ENCODE results near the gene RBM19.

GRCh38 chr12:113837528-113838296 lies 128.4 kb downstream of the RBM19 start:
- TF ChIP-seq CTCF (IDR thresholded peaks at IDR 0.05; ENCODE audit: low read depth, low read length, missing input control) (no peak), SP1 (IDR thresholded peaks at IDR 0.05) (no peak), RXRA (IDR thresholded peaks at IDR 0.05) (no peak), FOXA1 (IDR thresholded peaks at IDR 0.05) (no peak), REST (IDR thresholded peaks at IDR 0.05) (no peak), HNF4G (IDR thresholded peaks at IDR 0.05) (no peak), RAD21 (IDR thresholded peaks at IDR 0.05) (no peak), GABPA (IDR thresholded peaks at IDR 0.05 in 1 of 2, conservative IDR thresholded peaks at IDR 0.05 in 1 of 2) (no peak), ZBTB33 (IDR thresholded peaks at IDR 0.05) (no peak), TAF1 (conservative IDR thresholded peaks at IDR 0.05) (no peak), YY1 (IDR thresholded peaks at IDR 0.05) (no peak), MAX (IDR thresholded peaks at IDR 0.05) (no peak)
